C1 segment of cervical spinal cord (tissue), 14 donors: ENCODE results near the gene CCT5.
"Not testable (repeated sequence)": the region's sequence is repeated elsewhere in the genome, so short reads cannot be mapped to it uniquely, and the experiment has no call there.

Source experiments
- DNase-seq, 14 donors: peaks; one replicate each; lab custom pipeline; 2025; lab: John Stamatoyannopoulos, UW

The CCT5 gene

DNA sequence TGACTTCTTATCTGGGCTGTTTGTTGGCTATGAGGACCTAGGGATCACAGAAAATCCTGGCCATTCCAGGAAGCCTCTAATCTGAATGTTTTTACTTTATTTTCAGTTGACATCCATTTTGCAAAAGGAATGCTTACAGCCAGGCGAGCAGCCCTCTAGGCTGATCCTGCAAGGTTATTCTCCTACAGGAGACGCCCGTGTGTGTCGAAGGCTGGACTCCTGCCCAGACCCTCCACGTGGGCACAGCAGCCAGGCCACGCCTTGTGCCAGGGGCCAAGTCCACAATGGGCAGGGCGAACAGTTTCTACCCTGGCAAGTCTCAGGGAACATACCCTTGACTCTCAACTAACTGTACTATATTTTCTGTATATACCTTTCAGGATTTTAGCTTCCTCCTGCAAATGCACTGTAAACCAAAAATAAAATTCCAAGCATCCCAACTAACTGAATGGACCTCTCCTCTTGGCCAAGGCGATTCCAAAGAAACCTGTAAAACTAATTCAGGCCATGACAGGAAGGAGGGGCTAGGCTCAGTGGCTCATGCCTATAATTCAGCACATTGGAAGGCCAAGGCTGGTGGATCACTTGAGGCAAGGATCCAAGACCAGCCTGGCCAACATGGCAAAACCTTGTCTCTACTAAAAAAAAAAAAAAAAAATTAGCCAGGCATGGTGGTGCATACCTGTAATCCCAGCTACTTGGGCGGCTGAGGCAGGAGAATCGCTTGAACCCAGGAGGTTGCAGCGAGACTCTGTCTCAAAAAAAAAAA, 51.9 kb downstream of the CCT5 start:
- DNase-seq, result peak in 5 of 14 donors; percentile 5 to 26 (median 20)

DNA sequence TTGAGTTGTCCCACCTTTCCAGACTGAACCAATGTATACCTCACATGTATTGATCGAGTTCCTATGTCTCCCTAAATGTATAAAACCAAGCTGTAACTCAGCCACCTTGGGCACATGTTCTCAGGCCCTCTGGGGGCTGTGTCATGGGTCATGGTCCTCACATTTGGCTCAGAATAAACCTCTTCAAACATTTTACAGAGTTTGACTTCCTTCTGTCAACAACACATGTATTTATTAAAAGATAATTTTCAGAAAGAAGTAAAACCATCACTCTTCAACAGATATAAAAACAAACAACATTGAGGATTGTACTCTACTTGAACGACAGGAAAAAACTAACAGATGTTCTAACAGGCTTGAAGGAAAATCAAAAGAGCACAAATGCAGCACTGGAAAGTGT, 53.1 kb downstream of the CCT5 start:
- DNase-seq, result no peak

- DNase-seq, result no peak
Measured at GRCh38 chr5:10303699-10304170, 53.7 kb downstream of the CCT5 start.

- DNase-seq, result no peak
Measured at GRCh38 chr5:10304932-10305331, 54.9 kb downstream of the CCT5 start.

GRCh38 chr5:10306114-10306513, 56.0 kb downstream of the CCT5 start:
- DNase-seq, result no peak

GRCh38 chr5:10306806-10307205, 56.7 kb downstream of the CCT5 start:
- DNase-seq, result peak in 1 of 14 donors; percentile 7

- DNase-seq, result peak in 6 of 14 donors; percentile 8 to 59 (median 20)
Measured at GRCh38 chr5:10307206-10308148, 57.4 kb downstream of the CCT5 start, which contains the start of gene CMBL. Gene CMBL, minus strand, starts transcription at chr5:10307902. Its CDS starts 17,140 bp downstream, at chr5:10290762.

DNA sequence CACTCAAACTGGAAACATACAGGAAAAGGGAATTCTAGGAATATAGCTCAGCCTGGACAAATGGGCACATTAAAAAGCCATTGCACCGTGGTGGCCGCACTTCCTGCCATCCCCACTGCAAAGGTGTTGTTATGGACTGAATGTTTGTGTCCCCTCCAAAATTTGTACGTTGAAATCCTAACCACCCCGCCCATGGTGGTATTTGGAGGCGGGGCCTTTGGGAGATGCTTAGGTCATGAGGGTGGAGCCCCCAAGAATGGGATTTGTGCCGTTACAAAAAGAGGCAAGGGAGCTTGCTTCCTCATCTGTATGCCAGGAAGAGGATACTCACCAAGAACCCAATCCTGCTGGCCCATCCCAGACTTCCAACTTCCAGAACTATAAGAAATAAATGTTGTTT, 58.8 kb downstream of the CCT5 start:
- no peak for DNase-seq

DNA sequence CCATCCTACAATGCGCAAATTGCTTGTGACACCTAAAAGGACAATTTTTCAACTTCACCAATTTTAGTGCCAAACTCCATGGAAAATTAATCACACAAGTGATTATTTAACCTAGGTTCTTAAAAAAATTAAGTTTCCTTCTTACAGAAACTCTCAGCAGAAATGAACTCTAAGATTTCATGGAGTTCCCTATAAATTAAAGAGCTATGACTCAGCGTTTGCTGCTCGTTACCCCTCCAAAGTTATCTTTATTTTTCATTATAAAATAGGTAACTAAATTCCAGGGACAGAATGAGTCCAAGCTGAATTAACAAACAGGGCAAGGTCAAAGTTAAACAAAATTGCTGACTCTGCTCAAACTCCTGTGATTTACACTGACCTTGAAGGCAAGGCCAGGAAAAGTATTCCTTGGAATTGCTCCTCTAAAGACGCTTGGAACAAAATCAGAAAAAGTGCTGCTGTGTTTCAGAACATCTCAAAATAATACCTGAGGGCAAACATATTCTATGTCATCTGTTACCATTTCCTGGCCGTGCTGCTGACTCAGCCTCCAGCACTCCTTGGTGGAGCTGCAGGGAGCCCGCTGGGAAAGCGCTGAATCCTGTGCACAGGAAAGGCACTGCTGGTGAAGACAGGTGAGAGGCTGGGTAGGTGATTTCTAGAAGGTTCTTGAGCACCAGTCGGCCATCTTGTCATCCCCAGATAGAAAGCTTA, 60.1 kb downstream of the CCT5 start:
- no peak for DNase-seq

DNA sequence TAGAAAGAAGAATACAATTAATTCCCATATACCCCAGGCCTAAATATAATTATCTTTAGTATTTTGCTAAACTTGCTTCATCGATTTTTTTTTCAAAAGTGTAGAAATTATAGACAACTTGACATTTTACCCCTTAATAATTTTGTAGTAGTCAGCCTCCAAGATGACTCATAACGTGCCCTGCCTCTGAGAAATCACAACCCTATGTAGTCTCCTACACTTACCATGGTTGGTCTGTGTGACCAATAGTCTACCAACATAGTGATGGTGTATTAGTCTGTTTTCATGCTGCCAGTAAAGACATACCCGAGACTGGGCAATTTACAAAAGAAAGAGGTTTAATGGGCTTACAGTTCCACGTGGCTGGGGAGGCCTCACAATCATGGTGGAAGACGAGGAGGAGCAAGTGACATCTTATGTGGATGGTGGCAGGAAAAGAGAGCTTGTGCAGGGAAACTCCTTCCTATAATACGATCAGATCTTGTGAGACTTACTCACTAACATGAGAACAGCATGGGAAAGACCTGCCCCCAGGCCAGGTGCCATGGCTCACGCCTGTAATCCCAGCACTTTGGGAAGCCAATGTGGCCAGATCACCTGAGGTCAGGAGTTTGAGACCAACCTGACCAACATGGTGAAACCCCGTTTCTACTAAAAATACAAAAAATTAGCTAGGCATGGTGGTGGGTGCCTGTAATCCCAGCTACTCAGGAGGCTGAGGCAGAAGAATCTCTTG, 60.9 kb downstream of the CCT5 start:
- not testable (repeated sequence) for DNase-seq

GRCh38 chr5:10311595-10312425, 61.7 kb downstream of the CCT5 start:
- no peak for DNase-seq

GRCh38 chr5:10315201-10315600, 65.1 kb downstream of the CCT5 start:
- peak in 1 of 14 donors; percentile 10 for DNase-seq
